ACC112 (cell line): ENCODE measurements around the gene FANCG.

Source experiments
- H2AFZ ChIP-seq: fragments of 200-600 bp; sonication (generic); one replicate; pipeline ENCODE4 v1.6.0; 2017; ENCODE audit warnings: antibody characterized with exemption, low read length; ENCODE audit not compliant: unreplicated experiment
- H3K27ac ChIP-seq: fragments of 200-600 bp; sonication (generic); 2 replicates; pipeline ENCODE4 v1.5.1; 2014; ENCODE audit warnings: low read depth, mild to moderate bottlenecking, antibody characterized with exemption, low read length, moderate library complexity
- H3K27me3 ChIP-seq: fragments of 200-600 bp; sonication (generic); 2 replicates; pipeline ENCODE4 v1.6.1; 2014; ENCODE audit warnings: mild to moderate bottlenecking, antibody characterized with exemption, low read length, moderate library complexity, mixed read lengths; ENCODE audit not compliant: insufficient read depth
- H3K36me3 ChIP-seq: fragments of 200-600 bp; sonication (generic); 2 replicates; pipeline ENCODE4 v1.6.1; 2016; ENCODE audit warnings: mild to moderate bottlenecking, antibody characterized with exemption, low read length, moderate library complexity, mixed read lengths; ENCODE audit not compliant: insufficient read depth
- H3K4me1 ChIP-seq: fragments of 200-600 bp; sonication (generic); one replicate; pipeline ENCODE4 v1.6.1; 2016; ENCODE audit warnings: low read length, mixed read lengths; ENCODE audit not compliant: insufficient read depth, unreplicated experiment, control insufficient read depth
- H3K4me3 ChIP-seq: fragments of 200-600 bp; sonication (generic); 2 replicates; pipeline ENCODE4 v1.5.1; 2014; ENCODE audit warnings: mild to moderate bottlenecking, low read depth, low read length
- H3K79me2 ChIP-seq: fragments of 200-600 bp; sonication (generic); one replicate; pipeline ENCODE4 v1.6.0; 2016; ENCODE audit warnings: low read length; ENCODE audit not compliant: control insufficient read depth, unreplicated experiment, insufficient read depth

Gene FANCG

DNA sequence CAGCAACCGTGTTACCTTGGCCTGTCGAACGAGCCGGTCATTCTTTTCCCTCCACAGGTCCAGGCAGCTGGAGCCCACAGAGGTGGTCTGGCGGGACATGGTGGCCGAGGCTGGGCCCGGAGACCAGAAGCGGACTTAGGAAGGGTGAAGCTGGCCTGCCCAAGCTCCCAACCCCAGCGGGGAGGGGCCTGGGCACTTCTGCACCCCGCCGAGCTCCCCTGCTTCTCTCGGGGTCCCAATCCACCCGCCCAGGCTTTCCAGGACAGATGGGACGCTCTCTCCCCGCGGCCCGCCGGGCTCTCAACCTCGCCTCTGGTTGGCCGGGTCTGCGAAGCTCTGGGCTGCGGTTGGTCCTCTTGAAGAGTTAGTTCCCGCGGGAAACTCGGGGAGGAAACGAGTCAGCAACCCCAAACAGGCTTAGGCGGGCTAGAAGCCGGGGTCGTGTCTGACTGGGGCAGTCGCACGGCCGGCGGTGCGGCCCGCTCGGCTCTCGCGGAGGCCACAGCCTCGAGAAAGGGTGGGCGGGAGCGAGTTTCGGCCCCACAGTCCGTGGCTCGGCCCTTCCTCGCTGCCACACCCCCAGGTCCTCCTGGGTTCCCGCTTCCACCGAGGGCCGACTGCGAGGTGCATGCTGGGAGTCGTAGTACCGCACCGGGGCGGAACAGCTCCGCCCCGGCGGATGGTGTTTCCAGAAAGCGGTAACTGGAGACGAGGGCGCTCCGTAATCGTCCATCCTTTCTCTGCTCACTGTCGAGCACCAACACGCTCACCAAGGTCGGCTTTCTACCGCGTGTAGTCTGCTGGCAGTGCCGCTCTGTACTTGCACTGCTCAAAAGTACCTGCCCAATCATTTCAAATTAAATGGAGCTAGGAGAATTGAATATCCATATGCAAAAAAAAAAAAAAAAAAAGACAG lies at the start of gene FANCG:
TSS of gene FANCG (minus strand) at position 517 of the 916 bp plus-strand sequence. CDS start at position 99, 418 bp downstream.
- Histone ChIP-seq H2AFZ (peak within 1 kb of the TSS; percentile 54), H3K4me3 (peak within 1 kb of the TSS; percentile 87), H3K27me3 (no peaks in the 10 kb centered on the region)

GRCh38 chr9:35116898-35117551 lies 37.3 kb upstream of the FANCG start:
- peaks cover 20% of the 10 kb centered on the region for H3K79me2 ChIP-seq
- peak overlapping the region; percentile 60; the same call in 1 of the 2 replicates for H3K27ac ChIP-seq
- H3K4me1 ChIP-seq = peaks cover 22% of the 10 kb centered on the region
- H2AFZ ChIP-seq = peak overlapping the region; percentile 92
- H3K27me3 ChIP-seq = no peaks in the 10 kb centered on the region
- H3K4me3 ChIP-seq = peak overlapping the region; percentile 88
- no peaks in the 10 kb centered on the region for H3K36me3 ChIP-seq

More for the DNA sequence above, at the start of gene FANCG:
- Histone ChIP-seq H3K27ac (peak within 1 kb of the TSS; percentile 76), H3K79me2 (peaks cover 26% of the 10 kb centered on the region), H3K36me3 (no peaks in the 10 kb centered on the region; the same call in 1 of the 2 replicates), H3K4me1 (peaks cover 10% of the 10 kb centered on the region)

GRCh38 chr9:35116539-35116897 lies 36.8 kb upstream of the FANCG start:
- Histone ChIP-seq H2AFZ (peak overlapping the region; percentile 92), H3K27me3 (no peaks in the 10 kb centered on the region), H3K36me3 (no peaks in the 10 kb centered on the region), H3K4me3 (peak overlapping the region; percentile 88), H3K79me2 (peaks cover 20% of the 10 kb centered on the region), H3K4me1 (peaks cover 26% of the 10 kb centered on the region), H3K27ac (peak overlapping the region; percentile 60; the same call in 1 of the 2 replicates)

GRCh38 chr9:35115680-35116538 lies 36.2 kb upstream of the FANCG start, which contains the start of gene ATOSB:
ATOSB (minus strand) TSS chr9:35115862; CDS start chr9:35108274, 7,588 bp downstream.
- H3K4me1 ChIP-seq = peaks cover 26% of the 10 kb centered on the region
- H3K27ac ChIP-seq = peak within 1 kb of the TSS; percentile 92
- H3K79me2 ChIP-seq = peaks cover 24% of the 10 kb centered on the region
- H3K36me3 ChIP-seq = no peaks in the 10 kb centered on the region
- H3K4me3 ChIP-seq = peak within 1 kb of the TSS; percentile 88
- H3K27me3 ChIP-seq = no peaks in the 10 kb centered on the region
- peak within 1 kb of the TSS; percentile 92 for H2AFZ ChIP-seq

DNA sequence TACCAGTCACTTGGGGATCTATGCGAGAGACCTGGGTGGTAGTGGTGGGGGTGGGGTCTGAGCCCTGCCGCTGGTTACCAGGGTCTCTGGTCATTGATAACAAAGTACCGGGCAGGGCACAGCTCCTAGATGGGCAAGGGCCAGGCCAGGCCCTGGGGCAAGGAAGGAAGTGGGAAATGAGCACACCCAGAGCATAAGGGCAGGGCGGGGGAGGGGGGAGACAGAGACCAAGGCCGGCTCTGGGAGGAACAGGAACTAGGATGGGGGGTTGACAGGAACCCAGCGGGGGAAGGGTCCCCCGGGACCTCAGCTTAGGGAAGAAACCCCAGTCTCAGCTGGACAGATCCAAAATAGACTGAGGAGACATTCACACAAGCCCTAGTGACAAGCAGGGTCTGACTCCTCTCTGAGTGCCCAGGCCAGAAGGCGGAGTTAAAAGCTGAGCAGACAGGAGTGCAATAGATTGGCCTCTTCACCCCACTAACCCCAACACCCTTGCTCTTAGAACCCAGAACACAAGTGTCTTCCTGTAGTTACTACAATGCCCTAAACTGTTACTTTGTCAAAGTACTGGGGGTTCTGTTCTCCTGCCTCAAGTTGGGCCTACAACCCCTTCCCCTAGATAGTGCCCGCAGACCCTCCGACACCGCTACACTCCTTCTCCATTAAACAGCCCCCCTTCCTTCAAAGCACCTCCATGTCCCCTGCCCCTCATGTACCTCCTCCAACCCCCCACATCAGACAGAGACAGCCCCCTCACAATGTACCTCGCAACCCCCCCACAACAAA lies 35.3 kb upstream of the FANCG start:
- H3K27me3 ChIP-seq = no peaks in the 10 kb centered on the region
- H2AFZ ChIP-seq = no peak overlapping the region
- H3K27ac ChIP-seq = peak overlapping the region; percentile 92
- H3K36me3 ChIP-seq = no peaks in the 10 kb centered on the region
- peaks cover 34% of the 10 kb centered on the region for H3K4me1 ChIP-seq
- peaks cover 33% of the 10 kb centered on the region for H3K79me2 ChIP-seq
- H3K4me3 ChIP-seq = peak overlapping the region; percentile 88

- Histone ChIP-seq H3K4me1 (peaks cover 41% of the 10 kb centered on the region), H3K36me3 (no peaks in the 10 kb centered on the region), H3K27ac (peak overlapping the region; percentile 92), H2AFZ (no peak overlapping the region), H3K4me3 (peak overlapping the region; percentile 88), H3K27me3 (no peaks in the 10 kb centered on the region), H3K79me2 (peaks cover 41% of the 10 kb centered on the region)
These were observed 34.5 kb upstream of the FANCG start for GRCh38 chr9:35114113-35114839.

DNA sequence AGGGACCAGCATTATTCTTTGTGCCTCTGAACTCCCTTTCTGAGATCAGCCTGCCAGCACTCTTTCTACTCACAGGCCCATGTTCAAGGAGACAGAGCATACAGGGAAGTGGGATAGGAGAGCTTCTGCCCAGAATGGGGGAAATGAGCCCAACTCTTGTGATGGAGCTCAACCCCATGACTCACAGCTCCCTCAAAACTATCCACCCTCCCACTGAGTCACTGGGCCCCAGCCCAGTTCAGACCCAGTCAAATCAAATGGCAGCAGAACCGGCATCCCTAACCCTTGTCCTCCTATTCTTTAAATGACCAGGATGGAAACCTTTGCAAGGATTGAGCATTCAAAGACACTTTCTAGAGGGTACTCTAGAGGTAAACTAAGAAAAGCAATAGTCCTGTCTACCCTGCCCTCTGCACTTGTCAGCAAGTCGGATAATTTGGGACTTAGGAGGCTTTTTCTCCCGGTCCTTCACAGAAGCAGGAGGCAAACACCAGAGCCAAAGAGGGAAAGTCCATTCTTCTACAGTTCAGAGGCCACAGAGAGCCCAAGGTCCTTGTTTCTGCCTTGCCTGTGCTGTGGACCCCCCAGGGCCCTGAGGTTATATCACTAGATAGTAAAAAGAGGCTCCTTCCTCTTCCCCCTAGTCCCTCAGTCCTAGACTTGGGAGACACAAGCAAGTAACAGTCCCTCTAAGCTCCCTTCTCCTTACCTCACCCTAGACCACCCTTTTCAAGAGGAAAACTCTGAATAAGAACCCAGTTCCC lies 32.7 kb upstream of the FANCG start:
- Histone ChIP-seq H3K36me3 (no peaks in the 10 kb centered on the region), H3K27me3 (no peaks in the 10 kb centered on the region), H3K4me3 (peak overlapping the region; percentile 74), H2AFZ (peak overlapping the region; percentile 8), H3K4me1 (peaks cover 45% of the 10 kb centered on the region), H3K79me2 (peaks cover 49% of the 10 kb centered on the region), H3K27ac (peak overlapping the region; percentile 93)

- Histone ChIP-seq H3K79me2 (peaks cover 49% of the 10 kb centered on the region), H3K27ac (peak overlapping the region; percentile 93), H2AFZ (peak overlapping the region; percentile 28), H3K4me3 (peak overlapping the region; percentile 84), H3K4me1 (peaks cover 45% of the 10 kb centered on the region), H3K36me3 (peaks cover 3% of the 10 kb centered on the region; the same call in 1 of the 2 replicates), H3K27me3 (no peaks in the 10 kb centered on the region)
These were observed 31.5 kb upstream of the FANCG start for GRCh38 chr9:35111001-35111933.
